Subcutaneous adipose tissue (tissue), 4 donors: ENCODE data around the gene GNAI1. TPM values are rescaled to one million over a fixed set of nuclear protein-coding genes. Genes with fewer than 3 reads are reported as not detected.

Experiments used
- CTCF ChIP-seq: fragments of 450-650 bp; IDR thresholded peaks from one replicate; pipeline ENCODE4 v1.5.1; 2016; ENCODE audit warnings: low read depth, mild to moderate bottlenecking, control low read depth, antibody characterized with exemption, moderate library complexity
- small RNA-seq: library from RNA; depleted of rRNA; stranded (forward); fragments of <200 nt; gene quantifications from one replicate; pipeline ENCODE3, GENCODE V24; 2016
- total RNA-seq, 4 donors: library from RNA; depleted of rRNA; stranded (reverse); fragments of >200 nt; gene quantifications; one replicate each; pipeline ENCODE4 v1.1.0, GENCODE V29; 2016

The GNAI1 gene
- total RNA-seq, 4 donors from 2014 or later, result 93.8 to 328 (median 103) TPM

GRCh38 chr7:80264769-80265495, 130.3 kb downstream of the GNAI1 start:
- TF ChIP-seq CTCF, result no peak

- no peak for TF ChIP-seq CTCF
These were observed 138.1 kb downstream of the GNAI1 start for GRCh38 chr7:80272560-80273239.

- no peak for TF ChIP-seq CTCF
These were observed 138.7 kb downstream of the GNAI1 start for GRCh38 chr7:80273327-80273726.

- no peak for TF ChIP-seq CTCF
These were observed 140.6 kb downstream of the GNAI1 start for GRCh38 chr7:80275192-80275605.

Small RNA genes lying within 50 kb of the gene (small RNA-seq; reads per million reads assigned to genes)
- gene RN7SL869P, result not detected
